Activated CD4-positive, alpha-beta T cell treated with anti-CD3 and anti-CD28 coated beads, Interleukin-2, Interleukin-4, amounts not matched to agents 100 ng/mL and 50 ng/mL, durations not matched to agents 16 hours and 8 hours (primary cell): ENCODE results near the gene HOXC4.

Experiments used
- DNase-seq: peaks from one replicate; pipeline ENCODE4 v3.0.0-alpha.2; 2020; ENCODE audit warnings: low spot score

Gene HOXC4

GRCh38 chr12:54053751-54054741, at the start of gene HOXC4:
TSS of gene HOXC4 (plus strand) at chr12:54053835. CDS start at chr12:54053923, 88 bp downstream.
- no peak for DNase-seq

- DNase-seq = no peak
Observed at GRCh38 chr12:54004063-54004840, 49.4 kb upstream of the HOXC4 start.

DNA sequence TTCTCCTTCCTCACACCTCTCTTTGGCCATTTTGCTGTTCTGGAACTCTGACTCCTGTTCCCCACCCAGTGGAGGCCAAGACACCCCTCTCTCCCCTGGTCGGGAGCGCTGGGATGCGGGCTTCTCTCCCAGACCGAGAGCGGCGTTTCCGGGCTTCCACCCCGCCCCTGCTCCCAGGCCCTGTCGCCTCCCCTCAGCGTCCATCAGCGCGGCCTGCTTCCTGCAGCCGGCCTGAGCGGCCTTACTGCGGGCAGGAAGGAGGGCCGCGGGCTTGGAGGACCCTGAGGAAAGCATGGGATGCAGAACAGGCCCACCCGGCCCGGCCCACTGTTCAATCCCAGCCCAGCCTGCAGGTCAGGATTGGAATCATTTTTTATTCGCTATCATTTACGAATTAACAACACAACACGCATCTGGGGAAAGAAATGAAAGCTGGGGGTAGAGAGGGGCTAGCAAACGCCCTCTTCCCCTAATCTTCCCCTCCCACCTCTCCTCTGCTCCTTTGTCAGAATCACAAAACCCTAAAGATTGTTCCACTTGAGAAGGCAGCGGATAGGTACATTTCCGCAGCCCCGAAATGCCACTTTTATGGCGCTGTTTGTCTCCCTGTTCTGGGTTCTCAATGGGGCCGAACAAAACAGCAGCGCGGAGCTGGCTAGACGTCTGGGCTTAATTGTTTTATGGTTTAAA, 48.6 kb upstream of the HOXC4 start:
- no peak for DNase-seq

GRCh38 chr12:54005531-54005852, 48.1 kb upstream of the HOXC4 start:
- DNase-seq = no peak

- DNase-seq = peak; percentile 82
Observed at GRCh38 chr12:54005853-54006558, 47.6 kb upstream of the HOXC4 start.

- DNase-seq = no peak
Observed at GRCh38 chr12:54006559-54007220, 46.9 kb upstream of the HOXC4 start.

DNA sequence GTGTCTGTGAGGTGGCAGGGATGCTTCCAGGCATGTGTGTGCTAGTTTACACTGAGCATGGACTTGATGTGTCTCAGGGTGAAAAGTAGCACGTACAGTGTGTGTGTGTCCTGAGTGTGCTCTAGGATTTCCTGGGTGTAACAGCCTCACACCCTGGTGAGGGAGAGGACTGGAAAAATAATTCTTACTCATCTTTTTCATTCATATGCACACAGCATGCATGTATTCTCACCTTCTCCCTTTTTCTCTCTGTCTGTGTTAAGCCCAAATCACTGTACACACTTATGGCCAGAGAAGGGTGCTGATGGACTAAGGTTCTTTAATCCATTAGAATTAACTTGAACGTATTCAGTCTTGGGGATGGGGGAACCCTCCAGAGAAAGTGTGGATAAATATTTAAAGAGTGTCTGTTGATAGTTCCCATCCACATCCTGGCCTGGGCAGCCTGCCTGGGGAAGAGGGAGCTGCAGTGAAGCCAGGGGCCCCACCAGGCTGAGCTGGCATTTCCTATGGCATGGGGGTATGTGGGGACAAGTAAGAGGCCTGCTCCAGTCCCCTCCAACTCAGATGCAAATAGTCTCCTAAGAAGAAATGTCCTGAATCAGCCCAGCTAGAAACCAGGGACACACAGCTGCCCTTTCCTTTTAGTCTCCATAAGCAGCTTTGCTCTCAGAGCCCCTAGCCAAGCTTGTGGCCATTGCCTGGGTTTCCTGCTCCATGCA, 45.9 kb upstream of the HOXC4 start:
- DNase-seq = no peak

DNA sequence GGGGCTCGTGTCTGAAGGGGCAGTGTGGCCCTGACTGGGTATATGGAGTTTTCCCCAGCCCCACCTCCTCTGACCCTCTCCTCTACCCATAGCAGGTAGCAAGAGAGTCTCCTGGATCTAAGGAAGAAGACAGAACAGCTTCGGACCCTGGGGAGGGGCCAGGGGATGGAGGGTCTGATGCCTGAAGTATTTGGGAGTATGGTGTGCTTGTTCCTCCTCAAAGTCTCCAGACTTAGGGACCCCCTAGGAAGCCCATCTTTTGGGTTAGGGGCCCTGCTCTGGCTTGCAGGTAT, 45.4 kb upstream of the HOXC4 start:
- no peak for DNase-seq

DNA sequence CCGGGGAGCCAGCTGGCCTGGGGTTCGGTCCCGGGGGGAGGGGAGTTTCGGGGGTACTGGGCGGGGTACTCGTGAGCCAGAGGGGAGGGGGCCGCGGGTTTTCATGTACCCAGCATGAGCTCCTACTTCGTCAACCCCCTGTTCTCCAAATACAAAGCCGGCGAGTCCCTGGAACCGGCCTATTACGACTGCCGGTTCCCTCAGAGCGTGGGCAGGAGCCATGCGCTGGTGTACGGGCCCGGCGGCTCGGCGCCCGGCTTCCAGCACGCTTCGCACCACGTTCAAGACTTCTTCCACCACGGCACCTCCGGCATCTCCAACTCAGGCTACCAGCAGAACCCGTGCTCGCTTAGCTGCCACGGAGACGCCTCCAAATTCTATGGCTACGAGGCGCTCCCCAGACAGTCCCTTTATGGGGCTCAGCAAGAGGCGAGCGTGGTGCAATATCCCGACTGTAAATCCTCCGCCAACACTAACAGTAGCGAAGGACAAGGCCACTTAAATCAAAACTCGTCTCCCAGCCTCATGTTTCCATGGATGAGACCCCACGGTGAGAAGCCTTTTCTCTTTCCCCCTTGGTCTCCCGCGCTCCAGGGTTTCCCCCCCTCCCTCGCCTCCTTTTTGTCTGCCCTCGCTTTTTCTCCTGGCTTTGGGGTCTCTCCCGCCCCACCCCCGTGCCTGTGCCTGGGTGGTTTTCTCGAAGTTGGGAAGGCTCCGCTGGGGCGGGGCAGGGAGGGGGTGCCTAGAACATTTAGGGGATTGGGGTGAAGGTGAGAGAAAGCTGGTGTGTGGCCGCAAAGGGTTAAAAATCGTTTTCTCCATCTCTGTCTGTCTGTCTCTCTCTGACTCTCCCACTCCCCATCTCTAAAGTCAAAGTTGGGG, 44.2 kb upstream of the HOXC4 start:
- DNase-seq = no peak

DNA sequence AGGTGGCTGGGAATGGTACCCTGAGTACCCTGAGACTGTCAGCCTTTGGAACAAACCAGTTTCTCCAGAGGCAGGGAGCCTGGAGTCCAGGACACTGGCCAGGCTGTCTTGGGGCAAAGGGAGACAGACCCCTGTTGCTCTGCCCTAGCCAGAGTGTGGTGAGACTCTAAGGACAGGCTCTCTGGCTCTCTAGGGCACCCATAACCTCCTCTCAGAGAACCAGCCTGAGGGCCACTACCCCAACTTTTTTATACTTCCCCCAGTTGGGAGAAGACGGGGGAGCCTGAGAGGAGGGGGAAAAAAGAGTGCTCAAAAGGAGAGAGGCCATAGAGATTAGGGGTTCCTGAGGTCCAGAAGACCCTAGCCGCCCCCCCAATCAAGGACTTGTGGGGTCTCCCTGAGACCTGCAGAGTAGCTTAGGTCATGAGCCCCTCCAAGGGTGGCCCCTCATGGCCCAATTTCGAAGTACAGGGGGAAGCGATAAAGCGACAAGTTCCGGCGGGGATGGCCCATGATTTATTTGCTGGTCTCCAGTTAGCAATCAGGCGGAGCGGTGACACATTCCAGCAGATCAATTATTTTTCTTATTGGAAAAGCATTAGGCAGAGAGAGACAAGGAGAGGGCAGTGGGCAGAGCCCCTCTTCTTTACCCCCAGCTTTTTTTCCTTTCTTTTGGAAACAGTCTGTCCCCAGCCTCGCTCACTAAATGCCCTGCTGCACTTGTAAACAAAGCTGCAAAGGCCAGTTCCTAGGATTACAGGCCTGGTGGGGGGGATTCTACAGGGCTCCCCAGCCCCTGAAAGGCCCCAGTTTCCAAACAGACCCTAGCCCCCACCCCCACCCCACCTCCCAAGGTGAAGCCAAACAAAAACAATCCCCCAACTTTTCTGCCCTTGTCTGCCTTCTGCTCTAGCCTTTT, 43.3 kb upstream of the HOXC4 start:
- DNase-seq = no peak

- DNase-seq = no peak
Observed at GRCh38 chr12:54010972-54011664, 42.5 kb upstream of the HOXC4 start.

DNA sequence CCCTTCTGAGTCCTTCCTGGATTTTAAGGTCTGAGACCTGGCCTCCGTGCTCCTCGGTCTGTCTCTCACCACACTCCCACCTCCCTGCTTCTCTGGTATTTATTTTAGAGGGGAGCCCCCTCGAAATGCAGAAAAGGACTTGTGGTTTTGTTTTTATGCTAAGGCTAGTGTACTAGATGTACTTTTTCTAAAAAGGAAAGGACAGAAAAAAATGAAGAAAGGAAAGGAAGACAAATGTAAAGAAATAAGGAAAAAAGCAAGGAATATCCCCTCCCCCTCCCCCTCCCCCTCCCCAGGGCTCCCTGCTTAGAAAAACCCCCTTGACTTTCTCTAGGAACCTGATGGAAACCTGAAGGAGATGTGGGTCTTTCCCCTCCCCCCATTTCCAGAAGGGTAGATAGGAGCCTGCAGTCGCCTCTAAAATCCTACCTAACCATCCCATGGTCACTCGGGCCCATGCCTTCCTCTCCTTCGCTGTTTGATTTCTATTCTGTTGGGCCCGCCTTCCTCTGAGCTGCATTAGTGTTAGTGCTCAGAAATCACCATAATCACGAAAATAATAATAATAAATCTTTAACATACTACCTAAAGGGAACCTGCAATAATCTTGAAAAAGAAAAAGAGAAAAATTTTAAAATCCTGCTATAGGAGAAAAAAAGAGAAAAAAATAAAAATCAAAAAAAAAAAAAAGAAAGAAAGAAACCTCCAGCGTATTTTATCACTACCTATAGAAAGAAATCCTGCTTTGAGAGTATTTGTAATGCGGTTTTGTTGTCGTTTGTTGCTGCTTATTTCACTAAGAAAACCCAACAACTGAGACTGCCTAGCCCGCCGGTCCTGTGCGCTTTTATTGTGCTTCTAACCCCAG, 41.7 kb upstream of the HOXC4 start:
- DNase-seq = no peak

GRCh38 chr12:54012631-54013409, 40.8 kb upstream of the HOXC4 start:
- no peak for DNase-seq

- no peak for DNase-seq
Observed at GRCh38 chr12:54014377-54015017, 39.1 kb upstream of the HOXC4 start.

DNA sequence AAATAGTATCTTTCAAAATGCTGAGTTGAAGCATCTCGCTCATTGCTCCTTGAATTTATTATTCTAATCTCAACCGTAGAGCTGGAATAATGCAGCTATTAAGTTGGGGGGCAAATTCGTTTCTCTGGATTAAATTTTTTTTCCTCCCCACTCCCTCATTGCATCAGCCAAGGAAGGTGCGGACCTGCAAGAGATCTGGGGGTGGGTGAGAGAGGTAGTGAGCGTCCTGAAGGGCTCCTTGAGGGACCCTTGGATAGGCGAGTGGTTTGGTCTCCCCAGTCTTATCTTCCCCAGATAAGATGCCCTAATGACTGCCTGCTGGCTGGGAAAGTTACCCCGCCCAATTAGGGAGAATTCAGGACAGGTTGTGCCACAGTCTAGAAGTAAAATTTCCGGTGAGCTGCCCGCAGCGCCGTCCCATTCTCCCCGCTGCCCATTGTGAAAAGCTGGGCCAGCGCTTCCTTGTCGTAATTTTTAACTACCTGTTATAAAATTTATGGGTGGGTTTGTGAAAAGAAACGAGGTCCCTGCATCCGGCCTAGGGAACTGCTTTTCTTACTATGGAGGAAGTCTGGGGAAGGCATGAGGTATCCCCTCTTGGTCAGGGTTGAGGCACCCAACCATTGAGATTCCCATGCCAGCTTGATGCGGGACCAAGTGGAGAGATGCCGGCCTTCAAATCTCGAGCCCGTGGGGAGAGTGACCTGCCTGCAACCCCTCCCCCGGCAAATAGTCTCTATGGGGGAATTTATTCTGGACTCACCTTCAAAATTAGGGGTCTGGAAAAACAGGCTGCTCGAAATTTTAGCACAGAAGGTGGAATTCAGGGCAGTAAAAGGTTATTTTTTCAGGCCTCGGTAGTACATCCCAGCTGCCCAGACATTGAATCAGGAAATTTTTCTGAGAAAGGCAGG, 38.4 kb upstream of the HOXC4 start:
- no peak for DNase-seq
